Anterior cingulate cortex (tissue), 58 donors: Measurements from ENCODE around the gene GPR143.
"Not testable (repeated sequence)": the region's sequence is repeated elsewhere in the genome, so short reads cannot be mapped to it uniquely, and the experiment has no call there.

Experiments used
- DNase-seq, 58 donors: peaks; one replicate each; lab custom pipeline; 2025; lab: John Stamatoyannopoulos, UW

GPR143 gene

GRCh38 chrX:9770319-9770718, 4.7 kb upstream of the GPR143 start:
- no peak for DNase-seq

GRCh38 chrX:9768321-9768839, 2.7 kb upstream of the GPR143 start:
- DNase-seq, result not testable (repeated sequence)

GRCh38 chrX:9767375-9767774, 1.7 kb upstream of the GPR143 start:
- no peak for DNase-seq

- DNase-seq, result peak in 3 of 58 donors; percentile 0 to 9 (median 0)
Observed at GRCh38 chrX:9765072-9765736, 443 bp downstream of the GPR143 start.

- DNase-seq, result no peak
Observed at GRCh38 chrX:9759337-9759736, 6.3 kb downstream of the GPR143 start.

- no peak for DNase-seq
Observed at GRCh38 chrX:9758021-9758638, 7.5 kb downstream of the GPR143 start.

GRCh38 chrX:9757366-9757765, 8.3 kb downstream of the GPR143 start:
- DNase-seq, result no peak

GRCh38 chrX:9749146-9749692, 16.4 kb downstream of the GPR143 start:
- DNase-seq, result no peak

GRCh38 chrX:9747644-9748043, 18.0 kb downstream of the GPR143 start:
- DNase-seq, result no peak

GRCh38 chrX:9746148-9746888, 19.3 kb downstream of the GPR143 start:
- DNase-seq, result no peak

- no peak for DNase-seq
Observed at GRCh38 chrX:9745417-9746115, 20.1 kb downstream of the GPR143 start.

GRCh38 chrX:9739130-9739529, 26.5 kb downstream of the GPR143 start:
- no peak for DNase-seq

- DNase-seq, result no peak
Observed at GRCh38 chrX:9738151-9738550, 27.5 kb downstream of the GPR143 start.

GRCh38 chrX:9737363-9737762, 28.3 kb downstream of the GPR143 start:
- DNase-seq, result no peak

GRCh38 chrX:9730752-9731151, 34.9 kb downstream of the GPR143 start:
- no peak for DNase-seq

GRCh38 chrX:9730078-9730477, 35.6 kb downstream of the GPR143 start:
- no peak for DNase-seq

GRCh38 chrX:9729171-9729885, 36.3 kb downstream of the GPR143 start:
- DNase-seq, result no peak

- DNase-seq, result no peak
Observed at GRCh38 chrX:9728261-9728660, 37.4 kb downstream of the GPR143 start.

GRCh38 chrX:9724711-9725110, 40.9 kb downstream of the GPR143 start:
- no peak for DNase-seq

- DNase-seq, result no peak
Observed at GRCh38 chrX:9717376-9717775, 48.3 kb downstream of the GPR143 start.
